ENCODE data around the gene RIC1. TPM values are rescaled to one million over a fixed set of nuclear protein-coding genes. Genes with fewer than 3 reads are reported as not detected.

The RIC1 gene
- total and polyA plus RNA-seq, 11 donors = 2.4 to 14.4 (median 8.7) TPM

DNA sequence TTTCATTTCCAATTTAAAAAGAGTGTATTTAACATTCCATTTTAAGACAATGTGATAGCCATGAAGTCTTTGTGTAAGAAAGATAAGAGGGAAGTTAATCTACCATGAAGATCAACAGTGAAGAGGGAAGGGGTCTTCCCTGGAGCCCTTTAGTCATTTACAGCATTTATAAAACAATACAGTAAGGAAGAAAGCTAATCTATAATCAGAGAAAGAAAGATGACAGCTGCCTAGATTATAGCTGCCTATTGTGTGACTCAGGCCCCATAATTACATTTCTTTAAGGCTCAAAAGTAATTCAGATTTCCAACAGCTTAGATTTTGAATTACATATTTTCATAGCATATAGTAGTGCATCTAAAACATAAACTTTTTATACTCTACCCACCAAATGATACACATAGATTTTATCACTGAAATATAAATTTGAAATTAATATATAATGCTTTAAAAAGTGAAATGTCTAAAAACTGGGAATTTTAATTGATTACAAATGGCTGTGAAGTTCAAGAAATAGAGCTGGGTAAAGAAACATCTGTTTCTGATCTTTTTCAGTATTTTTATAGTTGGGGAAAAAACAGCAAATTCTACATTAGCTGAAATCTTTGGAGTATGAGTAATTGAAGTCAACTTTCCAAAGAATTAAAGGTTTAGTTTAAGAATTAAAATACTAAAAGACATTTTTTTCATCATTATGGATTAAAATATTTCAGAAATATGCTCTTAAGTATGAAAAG lies 89.6 kb downstream of the RIC1 start:
- Histone ChIP-seq H3K27me3 (no peaks in the 10 kb centered on the region), H3K4me1 (peaks cover 0 to 6% (median 0%) of the 10 kb centered on the region in 12 donors), H3K27ac (no peak overlapping the region), H3K4me3 (no peak overlapping the region), H3K36me3 (peaks cover 0 to 62% (median 41%) of the 10 kb centered on the region in 9 donors), H3K9me3 (peaks cover 0 to 16% (median 2%) of the 10 kb centered on the region in 12 donors)
- intact Hi-C loops (cut with DNase I) = no loop called here
- DNase-seq (no peak), ATAC-seq (no peak)
- TF ChIP-seq POLR2A (IDR thresholded peaks at IDR 0.05) = no peak
- TF ChIP-seq, protein P1, sequence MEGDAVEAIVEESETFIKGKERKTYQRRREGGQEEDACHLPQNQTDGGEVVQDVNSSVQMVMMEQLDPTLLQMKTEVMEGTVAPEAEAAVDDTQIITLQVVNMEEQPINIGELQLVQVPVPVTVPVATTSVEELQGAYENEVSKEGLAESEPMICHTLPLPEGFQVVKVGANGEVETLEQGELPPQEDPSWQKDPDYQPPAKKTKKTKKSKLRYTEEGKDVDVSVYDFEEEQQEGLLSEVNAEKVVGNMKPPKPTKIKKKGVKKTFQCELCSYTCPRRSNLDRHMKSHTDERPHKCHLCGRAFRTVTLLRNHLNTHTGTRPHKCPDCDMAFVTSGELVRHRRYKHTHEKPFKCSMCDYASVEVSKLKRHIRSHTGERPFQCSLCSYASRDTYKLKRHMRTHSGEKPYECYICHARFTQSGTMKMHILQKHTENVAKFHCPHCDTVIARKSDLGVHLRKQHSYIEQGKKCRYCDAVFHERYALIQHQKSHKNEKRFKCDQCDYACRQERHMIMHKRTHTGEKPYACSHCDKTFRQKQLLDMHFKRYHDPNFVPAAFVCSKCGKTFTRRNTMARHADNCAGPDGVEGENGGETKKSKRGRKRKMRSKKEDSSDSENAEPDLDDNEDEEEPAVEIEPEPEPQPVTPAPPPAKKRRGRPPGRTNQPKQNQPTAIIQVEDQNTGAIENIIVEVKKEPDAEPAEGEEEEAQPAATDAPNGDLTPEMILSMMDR (IDR thresholded peaks at IDR 0.05) = no peak

DNA sequence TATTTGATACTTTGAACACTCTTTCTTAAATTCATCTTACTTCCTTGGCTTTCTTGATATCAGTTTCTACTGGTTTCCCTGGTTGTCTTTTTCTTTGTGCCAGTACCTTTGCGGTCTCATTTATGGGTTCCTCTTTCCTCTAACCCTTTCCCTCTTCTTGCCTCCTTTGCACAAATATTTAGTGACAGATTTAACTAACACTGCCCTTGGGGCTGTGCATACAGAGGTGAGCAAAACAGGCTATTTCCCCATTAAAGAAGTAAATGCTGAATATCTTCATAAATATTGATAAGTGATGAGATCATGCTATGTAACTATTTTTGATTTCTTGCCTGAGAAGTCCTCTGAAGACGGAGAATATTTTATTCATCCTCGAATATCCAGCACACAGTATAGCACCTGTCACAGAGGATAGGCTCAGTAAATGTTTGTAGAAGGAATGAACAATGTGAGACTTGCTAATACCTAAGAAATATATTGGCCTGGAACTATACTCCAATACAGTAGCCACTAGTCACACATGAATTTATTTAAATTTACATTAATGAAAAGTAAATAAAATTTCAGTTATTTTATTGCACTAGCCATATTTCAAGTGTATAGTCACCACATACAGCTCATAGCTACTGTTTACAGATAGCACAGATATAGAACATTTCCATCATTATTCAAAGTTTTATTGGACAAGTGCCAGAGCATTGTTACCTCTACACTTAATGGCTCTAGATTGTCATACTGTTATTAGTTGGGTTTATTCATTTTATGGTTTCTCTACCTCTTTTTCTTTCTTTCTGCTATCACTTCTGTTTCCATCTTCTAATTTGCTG lies 90.4 kb downstream of the RIC1 start:
- no peak overlapping the region for H3K4me3 ChIP-seq
- 59 to 91% (median 69%) methylated on average over 3 of the region's 3 CpGs for WGBS, 4 donors
- peaks cover 0 to 6% (median 0%) of the 10 kb centered on the region in 12 donors for H3K4me1 ChIP-seq
- no peak overlapping the region for H3K27ac ChIP-seq
- H3K27me3 ChIP-seq = no peaks in the 10 kb centered on the region
- H3K36me3 ChIP-seq = peaks cover 0 to 58% (median 34%) of the 10 kb centered on the region in 9 donors
- DNase-seq (no peak), ATAC-seq (no peak)
- TF ChIP-seq, protein P1 (IDR thresholded peaks at IDR 0.05) = no peak
- no peak for TF ChIP-seq POLR2A (IDR thresholded peaks at IDR 0.05)
- intact Hi-C loops (cut with DNase I) = no loop called here
- H3K9me3 ChIP-seq = peaks cover 0 to 16% (median 2%) of the 10 kb centered on the region in 12 donors

DNA sequence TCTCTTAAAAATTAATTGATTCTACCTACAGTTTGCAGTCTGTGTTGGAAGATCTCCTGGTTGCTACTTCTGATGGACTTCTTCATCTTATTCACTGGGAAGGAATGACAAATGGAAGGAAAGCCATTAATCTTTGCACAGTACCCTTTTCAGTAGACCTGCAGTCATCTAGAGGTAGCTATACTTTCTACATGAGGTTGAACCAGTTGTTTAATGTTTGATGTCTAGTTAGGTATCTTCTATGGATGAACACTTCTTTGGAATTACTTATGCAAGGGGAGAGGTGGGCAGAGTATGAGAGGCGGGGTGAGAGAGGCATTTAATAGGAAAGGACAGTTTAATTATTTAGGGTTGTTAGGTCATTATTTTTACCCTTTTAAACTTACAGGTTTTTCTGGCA lies 91.2 kb downstream of the RIC1 start:
- ATAC-seq (no peak), DNase-seq (no peak)
- H3K27me3 ChIP-seq = no peaks in the 10 kb centered on the region
- H3K9me3 ChIP-seq = peaks cover 0 to 16% (median 2%) of the 10 kb centered on the region in 12 donors
- H3K4me1 ChIP-seq = peaks cover 0 to 6% (median 0%) of the 10 kb centered on the region in 12 donors
- TF ChIP-seq POLR2A (IDR thresholded peaks at IDR 0.05) = no peak
- TF ChIP-seq, protein P1 (IDR thresholded peaks at IDR 0.05) = no peak
- WGBS, 4 donors = 94 to 100% (median 96%) methylated on average over 1 of the region's 1 CpG
- intact Hi-C loops (cut with DNase I) = no loop called here
- H3K4me3 ChIP-seq = no peak overlapping the region
- no peak overlapping the region for H3K27ac ChIP-seq
- H3K36me3 ChIP-seq = peaks cover 0 to 49% (median 30%) of the 10 kb centered on the region in 9 donors

Data from heart left ventricle (tissue), 16 donors.